K562 (cell line): ENCODE data around the gene STEAP1B. TPM values are rescaled to one million over a fixed set of nuclear protein-coding genes. Genes with fewer than 3 reads are reported as not detected.

Experiments used
- CBFB ChIP-seq: sonication (generic); formaldehyde crosslinking; IDR thresholded peaks from 2 replicates; pipeline ENCODE4 v1.4.0; 2020; ENCODE audit warnings: mild to moderate bottlenecking, missing genetic modification reagents
- CBX1 ChIP-seq: sonication (generic); IDR thresholded peaks from 2 replicates; pipeline ENCODE4 v1.6.1; 2016; ENCODE audit warnings: antibody characterized with exemption, low read depth, mild to moderate bottlenecking
- HDAC8 ChIP-seq: fragments of 450-650 bp; IDR thresholded peaks from 2 replicates; pipeline ENCODE4 v1.6.1; 2016; ENCODE audit warnings: mild to moderate bottlenecking, missing genetic modification characterization, moderate library complexity, missing compliant biosample characterization
- IFI16 ChIP-seq: fragments of 250-450 bp; sonication (Bioruptor Pico); IDR thresholded peaks from 2 replicates; pipeline ENCODE4 v2.1.2; 2022; ENCODE audit warnings: mild to moderate bottlenecking, inconsistent platforms
- LCOR ChIP-seq: sonication (generic); formaldehyde crosslinking; IDR thresholded peaks from 2 replicates; pipeline ENCODE4 v1.8.0; 2022; ENCODE audit warnings: mild to moderate bottlenecking, missing genetic modification reagents
- NR1H2 ChIP-seq: sonication (generic); formaldehyde crosslinking; IDR thresholded peaks from 2 replicates; pipeline ENCODE4 v1.4.0; 2020; ENCODE audit warnings: mild to moderate bottlenecking, missing genetic modification reagents
- PPARD ChIP-seq: fragments of 250-450 bp; sonication (Bioruptor Pico); IDR thresholded peaks from 2 replicates; pipeline ENCODE4 v1.8.0; 2022; ENCODE audit warnings: inconsistent platforms, mild to moderate bottlenecking, moderate library complexity
- RAD51 ChIP-seq: fragments of 450-650 bp; IDR thresholded peaks from 2 replicates; pipeline ENCODE4 v1.7.1; 2016; ENCODE audit warnings: low read depth, mild to moderate bottlenecking, borderline replicate concordance
- ZNF175 ChIP-seq: fragments of 200-800 bp; sonication (Bioruptor generic); IDR thresholded peaks from 2 replicates; pipeline ENCODE4 v1.6.1; 2016; ENCODE audit warnings: low read depth, mild to moderate bottlenecking, missing genetic modification characterization, missing compliant biosample characterization
- ZNF431 ChIP-seq: sonication (generic); formaldehyde crosslinking; IDR thresholded peaks from 2 replicates; pipeline ENCODE4 v1.8.0; 2022; ENCODE audit warnings: mild to moderate bottlenecking, missing genetic modification reagents
- polyA plus RNA-seq, 8 experiments: library from polyadenylated mRNA; depleted of rRNA in 4 of 8; stranded (reverse) in 5 of 8; unstranded in 3 of 8; fragments of >200 nt; fragmentation: Nextera tagmentation in 2 of 8; fragmentation: Illumina TruSeq in 1 of 8; extraction: Ambion mirVana in 2 of 8; extraction: Trizol in 1 of 8; gene quantifications; 2 replicates each; pipeline versions ENCODE4 v1.2.1 to v1.2.3, GENCODE V29; 2011 to 2014; ENCODE audit warnings: inconsistent platforms in 1 of 8, missing spikeins in 1 of 8
- total RNA-seq, 7 experiments: library from RNA; depleted of rRNA in 6 of 7; stranded (reverse); fragments of >200 nt in 6 of 7; fragmentation: Illumina TruSeq in 2 of 7; extraction: Trizol in 2 of 7; gene quantifications; 2 replicates each; pipeline versions ENCODE4 v1.2.1 to v1.2.3, GENCODE V29; 2011 to 2021; ENCODE audit warnings: low replicate concordance in 1 of 7
- TF ChIP-seq, protein P1 (sequence below): fragments of 250-450 bp; sonication (Bioruptor Pico); IDR thresholded peaks from 2 replicates; pipeline ENCODE4 v1.8.0; 2022; ENCODE audit warnings: inconsistent platforms, mild to moderate bottlenecking, moderate library complexity, borderline replicate concordance
- TF ChIP-seq, protein P2 (sequence below): fragments of 250-450 bp; sonication (Bioruptor Pico); IDR thresholded peaks from 2 replicates; pipeline ENCODE4 v1.5.0; 2022; ENCODE audit warnings: mild to moderate bottlenecking
- TF ChIP-seq, protein P3 (sequence below): fragments of 250-450 bp; sonication (Bioruptor Pico); IDR thresholded peaks from 2 replicates; pipeline ENCODE4 v1.8.0; 2022; ENCODE audit warnings: moderate library complexity, mild to moderate bottlenecking, inconsistent platforms

The STEAP1B gene
- total and polyA plus RNA-seq, 9 of the 15 experiments (the other 6 are each of a cell fraction or from before 2014, with no cell fraction given), result 20.0 to 38.5 (median 30.6) TPM

DNA sequence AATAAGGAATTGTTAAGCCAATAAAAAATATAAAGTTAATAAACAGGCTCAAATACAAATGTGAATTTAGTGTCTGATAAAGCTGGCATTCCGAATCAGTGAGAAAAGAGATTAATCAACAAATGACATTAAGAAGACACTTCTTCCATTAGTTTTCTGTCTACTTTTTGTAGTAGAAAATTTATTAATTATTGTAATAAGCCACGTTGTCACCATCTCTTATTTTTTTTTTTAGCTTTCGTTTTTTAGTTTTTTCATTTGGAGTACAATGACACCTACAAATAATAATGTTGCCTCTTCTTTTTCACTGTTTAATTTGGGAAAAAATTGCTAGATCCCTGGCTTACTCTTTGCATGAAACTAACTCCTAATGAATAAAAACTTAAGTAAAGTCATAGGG lies 46.8 kb upstream of the STEAP1B start (continued):
- TF ChIP-seq, protein P1, sequence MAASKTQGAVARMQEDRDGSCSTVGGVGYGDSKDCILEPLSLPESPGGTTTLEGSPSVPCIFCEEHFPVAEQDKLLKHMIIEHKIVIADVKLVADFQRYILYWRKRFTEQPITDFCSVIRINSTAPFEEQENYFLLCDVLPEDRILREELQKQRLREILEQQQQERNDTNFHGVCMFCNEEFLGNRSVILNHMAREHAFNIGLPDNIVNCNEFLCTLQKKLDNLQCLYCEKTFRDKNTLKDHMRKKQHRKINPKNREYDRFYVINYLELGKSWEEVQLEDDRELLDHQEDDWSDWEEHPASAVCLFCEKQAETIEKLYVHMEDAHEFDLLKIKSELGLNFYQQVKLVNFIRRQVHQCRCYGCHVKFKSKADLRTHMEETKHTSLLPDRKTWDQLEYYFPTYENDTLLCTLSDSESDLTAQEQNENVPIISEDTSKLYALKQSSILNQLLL (CRISPR knock-in tag), result no peak
- TF ChIP-seq LCOR (CRISPR knock-in tag) (no peak), CBX1 (no peak), CBFB (no peak), NR1H2 (CRISPR knock-in tag) (no peak), IFI16 (CRISPR knock-in tag) (no peak), ZNF431 (CRISPR knock-in tag) (no peak), PPARD (CRISPR knock-in tag) (no peak), HDAC8 (tag) (no peak), RAD51 (no peak), ZNF175 (CRISPR knock-in tag) (no peak)
- TF ChIP-seq, protein P2, sequence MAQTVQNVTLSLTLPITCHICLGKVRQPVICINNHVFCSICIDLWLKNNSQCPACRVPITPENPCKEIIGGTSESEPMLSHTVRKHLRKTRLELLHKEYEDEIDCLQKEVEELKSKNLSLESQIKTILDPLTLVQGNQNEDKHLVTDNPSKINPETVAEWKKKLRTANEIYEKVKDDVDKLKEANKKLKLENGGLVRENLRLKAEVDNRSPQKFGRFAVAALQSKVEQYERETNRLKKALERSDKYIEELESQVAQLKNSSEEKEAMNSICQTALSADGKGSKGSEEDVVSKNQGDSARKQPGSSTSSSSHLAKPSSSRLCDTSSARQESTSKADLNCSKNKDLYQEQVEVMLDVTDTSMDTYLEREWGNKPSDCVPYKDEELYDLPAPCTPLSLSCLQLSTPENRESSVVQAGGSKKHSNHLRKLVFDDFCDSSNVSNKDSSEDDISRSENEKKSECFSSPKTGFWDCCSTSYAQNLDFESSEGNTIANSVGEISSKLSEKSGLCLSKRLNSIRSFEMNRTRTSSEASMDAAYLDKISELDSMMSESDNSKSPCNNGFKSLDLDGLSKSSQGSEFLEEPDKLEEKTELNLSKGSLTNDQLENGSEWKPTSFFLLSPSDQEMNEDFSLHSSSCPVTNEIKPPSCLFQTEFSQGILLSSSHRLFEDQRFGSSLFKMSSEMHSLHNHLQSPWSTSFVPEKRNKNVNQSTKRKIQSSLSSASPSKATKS (CRISPR knock-in tag), result no peak
- TF ChIP-seq, protein P3, sequence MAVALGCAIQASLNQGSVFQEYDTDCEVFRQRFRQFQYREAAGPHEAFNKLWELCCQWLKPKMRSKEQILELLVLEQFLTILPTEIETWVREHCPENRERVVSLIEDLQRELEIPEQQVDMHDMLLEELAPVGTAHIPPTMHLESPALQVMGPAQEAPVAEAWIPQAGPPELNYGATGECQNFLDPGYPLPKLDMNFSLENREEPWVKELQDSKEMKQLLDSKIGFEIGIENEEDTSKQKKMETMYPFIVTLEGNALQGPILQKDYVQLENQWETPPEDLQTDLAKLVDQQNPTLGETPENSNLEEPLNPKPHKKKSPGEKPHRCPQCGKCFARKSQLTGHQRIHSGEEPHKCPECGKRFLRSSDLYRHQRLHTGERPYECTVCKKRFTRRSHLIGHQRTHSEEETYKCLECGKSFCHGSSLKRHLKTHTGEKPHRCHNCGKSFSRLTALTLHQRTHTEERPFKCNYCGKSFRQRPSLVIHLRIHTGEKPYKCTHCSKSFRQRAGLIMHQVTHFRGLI (CRISPR knock-in tag), result no peak
